Measurements from ENCODE around the gene MYH10.

DNA sequence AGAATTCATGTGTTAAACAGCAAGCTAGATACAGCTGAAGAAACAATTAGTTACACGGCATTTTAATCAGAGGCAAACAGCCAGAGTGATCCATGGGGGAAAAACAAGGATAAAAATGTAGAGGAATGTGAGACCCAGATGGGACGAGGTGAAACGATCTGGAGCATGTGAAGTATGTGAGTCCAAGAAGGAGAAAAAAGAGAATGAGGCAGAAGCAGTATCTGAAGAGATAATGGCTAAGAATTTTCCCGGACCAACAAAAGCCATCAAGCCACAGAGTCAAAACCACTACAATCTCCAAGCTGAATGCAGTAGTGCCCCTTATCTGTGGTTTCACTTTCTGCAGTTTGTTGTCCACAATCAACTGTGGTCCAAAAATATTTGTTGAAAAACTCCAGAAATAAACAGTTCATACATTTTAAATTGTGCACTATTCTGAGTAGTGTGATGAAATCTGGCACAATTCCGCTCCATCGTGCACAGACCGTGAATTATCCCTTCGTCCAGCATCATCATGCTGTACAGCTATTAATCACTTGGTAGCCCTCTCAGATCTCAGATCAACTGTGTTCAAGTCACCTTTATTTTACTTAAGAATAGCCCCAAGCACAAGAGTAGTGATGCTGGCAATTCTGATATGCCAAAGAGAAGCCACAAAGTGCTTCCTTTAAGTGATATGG lies 18.8 kb downstream of the MYH10 start:
- TF ChIP-seq, protein P1, sequence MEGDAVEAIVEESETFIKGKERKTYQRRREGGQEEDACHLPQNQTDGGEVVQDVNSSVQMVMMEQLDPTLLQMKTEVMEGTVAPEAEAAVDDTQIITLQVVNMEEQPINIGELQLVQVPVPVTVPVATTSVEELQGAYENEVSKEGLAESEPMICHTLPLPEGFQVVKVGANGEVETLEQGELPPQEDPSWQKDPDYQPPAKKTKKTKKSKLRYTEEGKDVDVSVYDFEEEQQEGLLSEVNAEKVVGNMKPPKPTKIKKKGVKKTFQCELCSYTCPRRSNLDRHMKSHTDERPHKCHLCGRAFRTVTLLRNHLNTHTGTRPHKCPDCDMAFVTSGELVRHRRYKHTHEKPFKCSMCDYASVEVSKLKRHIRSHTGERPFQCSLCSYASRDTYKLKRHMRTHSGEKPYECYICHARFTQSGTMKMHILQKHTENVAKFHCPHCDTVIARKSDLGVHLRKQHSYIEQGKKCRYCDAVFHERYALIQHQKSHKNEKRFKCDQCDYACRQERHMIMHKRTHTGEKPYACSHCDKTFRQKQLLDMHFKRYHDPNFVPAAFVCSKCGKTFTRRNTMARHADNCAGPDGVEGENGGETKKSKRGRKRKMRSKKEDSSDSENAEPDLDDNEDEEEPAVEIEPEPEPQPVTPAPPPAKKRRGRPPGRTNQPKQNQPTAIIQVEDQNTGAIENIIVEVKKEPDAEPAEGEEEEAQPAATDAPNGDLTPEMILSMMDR (tag by site-specific recombination; IDR thresholded peaks at IDR 0.05): no peak
- TF ChIP-seq ZNF549 (tag by site-specific recombination; IDR thresholded peaks at IDR 0.05) (no peak), ZNF768 (tag by site-specific recombination; IDR thresholded peaks at IDR 0.05) (no peak), ZNF660 (tag by site-specific recombination; IDR thresholded peaks at IDR 0.05) (no peak), ZNF302 (tag by site-specific recombination; IDR thresholded peaks at IDR 0.05; ENCODE audit: low read depth) (no peak), KLF8 (tag by site-specific recombination; IDR thresholded peaks at IDR 0.05) (no peak), ZNF585B (tag by site-specific recombination; IDR thresholded peaks at IDR 0.05) (no peak), ZBTB8A (tag by site-specific recombination; IDR thresholded peaks at IDR 0.05) (no peak), ZNF837 (tag by site-specific recombination; IDR thresholded peaks at IDR 0.05) (no peak), ZNF114 (tag by site-specific recombination; IDR thresholded peaks at IDR 0.05) (no peak), KLF10 (tag by site-specific recombination; IDR thresholded peaks at IDR 0.05) (no peak)
- TF ChIP-seq, protein P2, sequence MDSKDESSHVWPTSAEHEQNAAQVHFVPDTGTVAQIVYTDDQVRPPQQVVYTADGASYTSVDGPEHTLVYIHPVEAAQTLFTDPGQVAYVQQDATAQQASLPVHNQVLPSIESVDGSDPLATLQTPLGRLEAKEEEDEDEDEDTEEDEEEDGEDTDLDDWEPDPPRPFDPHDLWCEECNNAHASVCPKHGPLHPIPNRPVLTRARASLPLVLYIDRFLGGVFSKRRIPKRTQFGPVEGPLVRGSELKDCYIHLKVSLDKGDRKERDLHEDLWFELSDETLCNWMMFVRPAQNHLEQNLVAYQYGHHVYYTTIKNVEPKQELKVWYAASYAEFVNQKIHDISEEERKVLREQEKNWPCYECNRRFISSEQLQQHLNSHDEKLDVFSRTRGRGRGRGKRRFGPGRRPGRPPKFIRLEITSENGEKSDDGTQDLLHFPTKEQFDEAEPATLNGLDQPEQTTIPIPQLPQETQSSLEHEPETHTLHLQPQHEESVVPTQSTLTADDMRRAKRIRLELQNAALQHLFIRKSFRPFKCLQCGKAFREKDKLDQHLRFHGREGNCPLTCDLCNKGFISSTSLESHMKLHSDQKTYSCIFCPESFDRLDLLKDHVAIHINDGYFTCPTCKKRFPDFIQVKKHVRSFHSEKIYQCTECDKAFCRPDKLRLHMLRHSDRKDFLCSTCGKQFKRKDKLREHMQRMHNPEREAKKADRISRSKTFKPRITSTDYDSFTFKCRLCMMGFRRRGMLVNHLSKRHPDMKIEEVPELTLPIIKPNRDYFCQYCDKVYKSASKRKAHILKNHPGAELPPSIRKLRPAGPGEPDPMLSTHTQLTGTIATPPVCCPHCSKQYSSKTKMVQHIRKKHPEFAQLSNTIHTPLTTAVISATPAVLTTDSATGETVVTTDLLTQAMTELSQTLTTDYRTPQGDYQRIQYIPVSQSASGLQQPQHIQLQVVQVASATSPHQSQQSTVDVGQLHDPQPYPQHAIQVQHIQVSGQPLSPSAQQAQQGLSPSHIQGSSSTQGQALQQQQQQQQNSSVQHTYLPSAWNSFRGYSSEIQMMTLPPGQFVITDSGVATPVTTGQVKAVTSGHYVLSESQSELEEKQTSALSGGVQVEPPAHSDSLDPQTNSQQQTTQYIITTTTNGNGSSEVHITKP (tag by site-specific recombination; IDR thresholded peaks at IDR 0.05): no peak
- TF ChIP-seq, protein P3, sequence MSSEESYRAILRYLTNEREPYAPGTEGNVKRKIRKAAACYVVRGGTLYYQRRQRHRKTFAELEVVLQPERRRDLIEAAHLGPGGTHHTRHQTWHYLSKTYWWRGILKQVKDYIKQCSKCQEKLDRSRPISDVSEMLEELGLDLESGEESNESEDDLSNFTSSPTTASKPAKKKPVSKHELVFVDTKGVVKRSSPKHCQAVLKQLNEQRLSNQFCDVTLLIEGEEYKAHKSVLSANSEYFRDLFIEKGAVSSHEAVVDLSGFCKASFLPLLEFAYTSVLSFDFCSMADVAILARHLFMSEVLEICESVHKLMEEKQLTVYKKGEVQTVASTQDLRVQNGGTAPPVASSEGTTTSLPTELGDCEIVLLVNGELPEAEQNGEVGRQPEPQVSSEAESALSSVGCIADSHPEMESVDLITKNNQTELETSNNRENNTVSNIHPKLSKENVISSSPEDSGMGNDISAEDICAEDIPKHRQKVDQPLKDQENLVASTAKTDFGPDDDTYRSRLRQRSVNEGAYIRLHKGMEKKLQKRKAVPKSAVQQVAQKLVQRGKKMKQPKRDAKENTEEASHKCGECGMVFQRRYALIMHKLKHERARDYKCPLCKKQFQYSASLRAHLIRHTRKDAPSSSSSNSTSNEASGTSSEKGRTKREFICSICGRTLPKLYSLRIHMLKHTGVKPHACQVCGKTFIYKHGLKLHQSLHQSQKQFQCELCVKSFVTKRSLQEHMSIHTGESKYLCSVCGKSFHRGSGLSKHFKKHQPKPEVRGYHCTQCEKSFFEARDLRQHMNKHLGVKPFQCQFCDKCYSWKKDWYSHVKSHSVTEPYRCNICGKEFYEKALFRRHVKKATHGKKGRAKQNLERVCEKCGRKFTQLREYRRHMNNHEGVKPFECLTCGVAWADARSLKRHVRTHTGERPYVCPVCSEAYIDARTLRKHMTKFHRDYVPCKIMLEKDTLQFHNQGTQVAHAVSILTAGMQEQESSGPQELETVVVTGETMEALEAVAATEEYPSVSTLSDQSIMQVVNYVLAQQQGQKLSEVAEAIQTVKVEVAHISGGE (tag by site-specific recombination; conservative IDR thresholded peaks at IDR 0.05; ENCODE audit: low read depth): no peak
- TF ChIP-seq, protein P4, sequence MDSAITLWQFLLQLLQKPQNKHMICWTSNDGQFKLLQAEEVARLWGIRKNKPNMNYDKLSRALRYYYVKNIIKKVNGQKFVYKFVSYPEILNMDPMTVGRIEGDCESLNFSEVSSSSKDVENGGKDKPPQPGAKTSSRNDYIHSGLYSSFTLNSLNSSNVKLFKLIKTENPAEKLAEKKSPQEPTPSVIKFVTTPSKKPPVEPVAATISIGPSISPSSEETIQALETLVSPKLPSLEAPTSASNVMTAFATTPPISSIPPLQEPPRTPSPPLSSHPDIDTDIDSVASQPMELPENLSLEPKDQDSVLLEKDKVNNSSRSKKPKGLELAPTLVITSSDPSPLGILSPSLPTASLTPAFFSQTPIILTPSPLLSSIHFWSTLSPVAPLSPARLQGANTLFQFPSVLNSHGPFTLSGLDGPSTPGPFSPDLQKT (IDR thresholded peaks at IDR 0.05; ENCODE audit: borderline replicate concordance, low read depth, low read length): no peak
